Ishikawa (cell line): Measurements from ENCODE around the gene JAKMIP3.

ENCODE experiments used
- CEBPB ChIP-seq: IDR thresholded peaks from 2 replicates; pipeline ENCODE4 v1.6.1; 2012
- CREB1 ChIP-seq: IDR thresholded peaks from 2 replicates; pipeline ENCODE4 v1.6.1; 2012; ENCODE audit warnings: low read depth
- EGR1 ChIP-seq: IDR thresholded peaks from 2 replicates; pipeline ENCODE4 v1.6.1; 2012
- EP300 ChIP-seq: IDR thresholded peaks from 2 replicates; pipeline ENCODE4 v1.6.1; 2012; ENCODE audit warnings: borderline replicate concordance
- MAX ChIP-seq: IDR thresholded peaks from 2 replicates; pipeline ENCODE4 v1.6.1; 2012
- NFIC ChIP-seq: IDR thresholded peaks from 2 replicates; pipeline ENCODE4 v1.6.1; 2012
- RAD21 ChIP-seq: IDR thresholded peaks from 2 replicates; pipeline ENCODE4 v1.6.1; 2012; ENCODE audit warnings: low read depth
- REST ChIP-seq: IDR thresholded peaks from 2 replicates; pipeline ENCODE4 v1.6.1; 2012; ENCODE audit warnings: low read depth, mild to moderate bottlenecking
- TAF1 ChIP-seq: IDR thresholded peaks from 2 replicates; pipeline ENCODE4 v1.6.1; 2012; ENCODE audit warnings: low read depth, mild to moderate bottlenecking
- TEAD4 ChIP-seq: IDR thresholded peaks from 2 replicates; pipeline ENCODE4 v1.6.1; 2012
- YY1 ChIP-seq: IDR thresholded peaks from 2 replicates; pipeline ENCODE4 v1.6.1; 2012; ENCODE audit warnings: low read depth
- ZBTB7A ChIP-seq: IDR thresholded peaks from 2 replicates; pipeline ENCODE4 v1.6.1; 2012; ENCODE audit warnings: low read depth

GRCh38 chr10:132099389-132100090, 33.8 kb downstream of the JAKMIP3 start:
- no peak for TF ChIP-seq MAX
- no peak for TF ChIP-seq TEAD4
- no peak for TF ChIP-seq ZBTB7A
- no peak for TF ChIP-seq EGR1
- TF ChIP-seq CREB1 = no peak
- no peak for TF ChIP-seq CEBPB
- no peak for TF ChIP-seq EP300
- no peak for TF ChIP-seq RAD21
- TF ChIP-seq REST = no peak
- TF ChIP-seq YY1 = no peak
- TF ChIP-seq NFIC = no peak
- no peak for TF ChIP-seq TAF1
